Measurements from ENCODE around the gene PPM1E.

- TF ChIP-seq CTCF (IDR thresholded peaks at IDR 0.05; ENCODE audit: low read depth, low read length) (no peak), EZH2phosphoT487 (IDR thresholded peaks at IDR 0.05; ENCODE audit: low read depth) (no peak)
Observed at GRCh38 chr17:58966208-58966607, 210.6 kb downstream of the PPM1E start.

All from OCI-LY3 (cell line).